MG63 (cell line): ENCODE measurements around the gene ITGAV. TPM values are rescaled to one million over a fixed set of nuclear protein-coding genes. Genes with fewer than 3 reads are reported as not detected.

ENCODE experiments used
- DNase-seq: peaks from one replicate; pipeline ENCODE4 v3.0.0-alpha.2; 2020
- H3K27me3 ChIP-seq: fragments of 250-450 bp; sonication (Bioruptor Pico); 2 replicates; pipeline ENCODE4 v1.5.1; 2020; ENCODE audit warnings: mild to moderate bottlenecking, moderate library complexity
- H3K36me3 ChIP-seq: fragments of 250-450 bp; sonication (Bioruptor Pico); 2 replicates; pipeline ENCODE4 v1.5.1; 2020; ENCODE audit warnings: mild to moderate bottlenecking, moderate library complexity
- H3K4me3 ChIP-seq: fragments of 250-450 bp; sonication (Bioruptor Pico); 2 replicates; pipeline ENCODE4 v1.5.1; 2020; ENCODE audit warnings: mild to moderate bottlenecking, moderate library complexity
- H3K9me3 ChIP-seq: fragments of 250-450 bp; sonication (Bioruptor Pico); 2 replicates; pipeline ENCODE4 v1.5.1; 2020; ENCODE audit warnings: mild to moderate bottlenecking, moderate library complexity
- total RNA-seq: library from RNA; depleted of rRNA; stranded (reverse); fragments of >200 nt; shearing (Covaris generic); gene quantifications from 2 replicates; pipeline ENCODE4 v1.2.3, GENCODE V29; 2014; ENCODE audit warnings: low replicate concordance; rRNA removed

Gene ITGAV
- total RNA-seq, 1 experiment from 2014 or later = 41.3 TPM

DNA sequence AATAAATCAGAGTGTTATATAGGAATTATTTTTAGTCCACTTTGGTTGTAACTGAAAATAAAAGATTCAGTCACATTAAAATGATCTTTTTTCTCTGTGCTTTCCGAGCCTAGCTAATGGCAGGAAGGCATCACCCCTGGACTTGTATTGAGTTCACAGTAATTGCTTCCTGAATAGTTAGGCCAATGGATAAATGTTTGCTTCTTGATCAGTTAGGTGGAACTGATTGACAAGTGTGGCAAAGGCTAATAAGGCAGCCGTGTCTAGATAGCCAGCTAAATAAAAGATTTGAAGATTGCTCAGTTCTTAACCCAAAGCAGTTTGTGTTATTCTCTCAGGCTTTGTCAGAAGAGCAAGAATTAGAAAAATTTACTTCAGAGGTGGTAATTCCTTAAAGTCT is 124.8 kb downstream of the ITGAV start:
- no peak for DNase-seq
- H3K27me3 ChIP-seq = no peaks in the 10 kb centered on the region
- H3K9me3 ChIP-seq = no peaks in the 10 kb centered on the region
- no peaks in the 10 kb centered on the region for H3K36me3 ChIP-seq
- H3K4me3 ChIP-seq = no peak overlapping the region

DNA sequence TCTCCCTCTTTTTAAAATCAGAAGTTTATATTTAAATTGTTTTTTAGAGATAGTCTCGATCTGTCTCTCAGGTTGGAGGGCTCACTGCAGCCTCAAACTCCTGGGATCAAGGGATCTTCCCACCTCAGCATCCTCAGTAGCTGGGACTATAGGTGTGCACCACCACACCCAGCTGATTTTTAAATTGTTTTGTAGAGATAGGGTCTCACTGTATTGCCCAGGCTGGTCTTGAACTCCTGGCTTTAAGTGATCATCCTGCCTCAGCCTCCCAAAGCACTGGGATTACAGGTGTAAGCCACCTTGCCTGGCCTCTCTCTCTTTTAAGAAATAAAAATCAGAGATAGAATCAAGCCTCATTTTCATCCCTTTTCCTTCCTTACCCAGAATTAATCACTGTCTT is 126.1 kb downstream of the ITGAV start:
- no peaks in the 10 kb centered on the region for H3K9me3 ChIP-seq
- no peak for DNase-seq
- no peak overlapping the region for H3K4me3 ChIP-seq

DNA sequence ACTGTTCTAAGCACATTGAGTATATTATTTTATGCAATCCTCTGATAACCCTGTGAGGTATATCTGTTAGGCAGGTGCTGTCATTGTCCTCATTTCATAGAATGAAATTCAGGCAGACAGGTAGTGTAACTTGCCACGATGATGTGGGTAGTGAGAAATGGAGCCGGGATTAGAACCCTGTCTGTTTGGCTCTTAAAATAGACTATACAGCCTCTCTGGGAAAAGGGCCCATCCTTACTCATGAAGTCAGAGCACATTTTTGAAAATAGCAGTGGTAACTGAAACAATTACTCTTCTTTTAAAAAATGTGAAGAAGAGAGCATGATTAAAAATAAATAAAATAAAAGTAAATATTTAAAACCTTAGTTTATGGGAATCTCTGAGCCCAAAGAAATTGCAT is 127.0 kb downstream of the ITGAV start:
- DNase-seq = no peak
- Histone ChIP-seq H3K9me3 (no peaks in the 10 kb centered on the region), H3K4me3 (no peak overlapping the region), H3K36me3 (no peaks in the 10 kb centered on the region), H3K27me3 (no peaks in the 10 kb centered on the region)

More for the DNA sequence above, 126.1 kb downstream of the ITGAV start:
- Histone ChIP-seq H3K27me3 (no peaks in the 10 kb centered on the region), H3K36me3 (no peaks in the 10 kb centered on the region)

DNA sequence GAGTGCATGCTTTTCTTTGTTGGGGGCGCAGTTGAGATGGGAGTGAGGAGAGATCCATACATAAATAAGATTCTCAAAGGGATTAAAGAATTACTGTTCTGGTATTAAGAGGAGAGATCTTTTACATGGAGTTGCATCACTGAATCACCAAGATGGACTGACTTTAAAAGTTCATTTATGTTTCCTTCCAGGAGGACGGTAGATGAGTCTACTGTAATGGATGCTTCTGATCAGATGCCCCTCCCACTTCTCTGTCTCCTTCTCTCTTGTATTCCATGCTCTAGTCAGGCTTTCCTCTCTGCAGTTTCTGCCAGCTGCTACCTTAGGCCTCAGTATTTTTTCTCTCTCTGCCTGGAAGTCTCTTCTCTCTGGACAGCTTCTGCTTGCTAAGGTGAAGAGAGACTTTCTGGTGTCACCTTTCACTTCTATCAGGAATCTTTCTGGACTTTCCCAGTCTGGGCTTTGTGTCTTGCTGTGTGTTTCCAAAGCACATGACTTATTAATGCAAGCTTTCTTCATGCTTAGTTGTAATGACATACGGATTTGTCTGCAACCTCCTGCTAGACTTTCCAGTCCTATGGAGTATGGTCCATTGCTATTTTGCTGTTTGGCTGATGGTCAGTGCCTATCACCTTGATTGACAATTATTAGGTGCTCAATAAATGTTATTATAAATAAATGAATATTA is 127.6 kb downstream of the ITGAV start:
- Histone ChIP-seq H3K9me3 (no peaks in the 10 kb centered on the region), H3K27me3 (no peaks in the 10 kb centered on the region), H3K4me3 (no peak overlapping the region), H3K36me3 (no peaks in the 10 kb centered on the region)
- DNase-seq = no peak

DNA sequence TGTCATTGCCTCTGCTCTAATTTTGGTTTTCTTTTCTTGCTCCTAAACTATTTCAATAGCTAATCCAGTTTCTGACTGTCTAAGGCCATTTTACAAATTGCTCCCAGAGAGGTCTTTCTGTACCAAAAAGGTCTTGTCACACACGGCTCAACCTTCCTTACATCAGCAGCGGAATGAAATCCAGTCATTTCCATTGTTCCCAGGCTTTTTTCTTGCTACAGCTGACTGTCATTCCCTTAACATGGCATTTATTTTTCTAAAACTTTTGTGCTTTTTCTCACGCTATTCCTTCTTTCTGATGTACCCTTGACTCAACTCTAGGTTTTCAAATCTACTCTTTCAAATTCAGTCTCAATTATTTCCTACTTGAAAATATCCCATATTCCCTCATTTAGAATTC is 128.3 kb downstream of the ITGAV start:
- no peaks in the 10 kb centered on the region for H3K9me3 ChIP-seq
- DNase-seq = no peak
- no peaks in the 10 kb centered on the region for H3K27me3 ChIP-seq
- no peaks in the 10 kb centered on the region for H3K36me3 ChIP-seq
- no peak overlapping the region for H3K4me3 ChIP-seq

DNA sequence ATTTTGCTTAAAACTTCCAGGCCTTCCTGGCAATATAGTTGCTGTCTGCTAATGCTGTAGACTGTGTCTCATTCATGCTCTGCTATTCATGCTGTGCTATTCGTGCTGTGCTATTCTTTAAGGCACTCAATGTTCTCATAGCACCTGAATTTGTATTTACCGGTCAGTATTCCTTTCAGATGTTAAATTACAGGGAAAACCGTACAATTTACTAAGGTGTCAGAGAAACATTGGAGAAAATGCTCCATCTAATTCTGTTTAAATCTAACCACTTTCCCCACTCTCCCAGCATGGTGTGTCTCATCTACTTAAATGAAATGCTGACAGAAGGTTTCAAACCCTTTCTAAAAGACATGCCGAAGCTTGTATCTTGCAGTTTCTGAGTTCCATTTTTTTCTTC is 129.0 kb downstream of the ITGAV start:
- Histone ChIP-seq H3K36me3 (no peaks in the 10 kb centered on the region), H3K4me3 (no peak overlapping the region), H3K9me3 (no peaks in the 10 kb centered on the region), H3K27me3 (no peaks in the 10 kb centered on the region)
- DNase-seq = no peak

DNA sequence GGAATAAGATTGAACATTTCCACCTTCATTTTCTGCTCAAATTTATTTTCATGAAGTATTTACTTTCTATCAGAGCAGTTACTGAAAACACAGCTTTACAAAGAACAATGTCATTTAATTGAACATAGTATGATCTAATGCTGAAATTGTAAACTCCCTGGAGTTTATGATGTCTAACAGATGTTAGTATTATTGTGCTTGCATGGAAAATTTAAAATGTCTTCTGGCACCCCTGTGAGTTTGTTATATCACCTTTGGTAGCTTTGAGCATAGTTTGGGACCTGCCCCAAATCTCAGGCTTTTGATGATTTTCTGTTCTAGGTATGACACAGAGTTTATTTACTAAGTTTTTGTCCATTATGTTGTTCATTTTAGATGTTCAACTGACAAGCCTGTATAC is 132.1 kb downstream of the ITGAV start:
- no peak for DNase-seq
- Histone ChIP-seq H3K4me3 (no peak overlapping the region), H3K9me3 (no peaks in the 10 kb centered on the region), H3K36me3 (no peaks in the 10 kb centered on the region), H3K27me3 (no peaks in the 10 kb centered on the region)

DNA sequence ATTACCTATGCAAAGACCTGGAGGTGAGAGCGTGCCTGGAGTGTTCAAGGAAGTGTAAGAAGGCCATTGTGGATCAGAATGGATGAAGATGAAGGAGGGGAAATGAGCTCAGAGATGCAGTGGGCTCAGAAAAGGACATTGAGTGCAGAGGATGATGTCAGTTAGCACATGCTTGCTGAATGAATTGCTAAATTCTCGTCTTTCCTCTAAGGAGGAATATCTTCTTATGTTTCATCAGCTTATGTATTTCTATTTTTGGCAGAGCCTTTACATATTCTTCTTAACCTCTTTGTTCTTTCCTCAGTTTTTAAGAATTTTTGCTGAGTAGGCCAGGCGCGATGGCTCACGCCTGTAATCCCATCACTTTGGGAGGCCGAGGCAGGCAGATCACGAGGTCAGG is 134.9 kb downstream of the ITGAV start:
- DNase-seq = no peak
- H3K4me3 ChIP-seq = no peak overlapping the region
- no peaks in the 10 kb centered on the region for H3K9me3 ChIP-seq
- no peaks in the 10 kb centered on the region for H3K36me3 ChIP-seq
- no peaks in the 10 kb centered on the region for H3K27me3 ChIP-seq

DNA sequence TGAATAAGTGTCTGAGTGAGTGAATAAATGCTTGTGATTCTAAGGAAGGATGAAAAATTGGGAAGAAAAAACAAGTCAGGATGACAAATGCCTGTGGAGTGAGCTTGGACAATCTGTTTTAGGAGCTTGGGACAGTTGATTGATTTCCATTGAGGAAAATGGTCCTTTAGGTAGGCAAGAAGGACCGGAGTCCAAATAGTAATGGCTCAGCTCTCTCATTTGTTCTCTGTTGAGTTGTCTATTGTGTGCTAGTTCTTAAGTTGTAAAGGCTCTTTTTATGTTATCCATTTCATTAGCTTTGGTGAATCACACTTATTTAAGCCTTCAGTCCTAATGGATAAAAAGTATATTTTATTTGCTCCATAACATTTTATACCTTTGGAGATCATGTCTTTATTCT is 135.9 kb downstream of the ITGAV start:
- H3K9me3 ChIP-seq = no peaks in the 10 kb centered on the region
- H3K4me3 ChIP-seq = no peak overlapping the region
- no peaks in the 10 kb centered on the region for H3K27me3 ChIP-seq
- H3K36me3 ChIP-seq = no peaks in the 10 kb centered on the region
- DNase-seq = no peak

DNA sequence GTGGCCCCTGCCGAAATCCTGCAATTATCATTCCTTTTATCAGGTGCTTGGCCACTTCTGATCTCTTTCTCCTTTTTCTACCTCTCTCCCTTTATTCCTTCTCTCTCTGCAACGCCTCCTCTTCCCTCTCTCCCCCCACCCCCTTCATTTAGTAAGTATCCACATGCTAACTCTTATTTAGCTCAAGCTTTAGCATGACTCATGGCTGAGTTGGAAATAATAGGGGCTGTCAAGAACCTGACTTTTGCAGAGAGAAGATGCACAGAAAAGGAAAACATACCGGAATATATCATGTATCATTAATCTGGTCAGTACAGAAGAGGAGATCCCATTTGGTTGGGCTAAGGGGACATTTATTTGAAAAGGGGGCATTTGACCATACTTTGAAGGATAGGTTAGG is 137.1 kb downstream of the ITGAV start:
- no peak for DNase-seq
- Histone ChIP-seq H3K27me3 (no peaks in the 10 kb centered on the region), H3K36me3 (no peaks in the 10 kb centered on the region), H3K9me3 (no peaks in the 10 kb centered on the region), H3K4me3 (no peak overlapping the region)

DNA sequence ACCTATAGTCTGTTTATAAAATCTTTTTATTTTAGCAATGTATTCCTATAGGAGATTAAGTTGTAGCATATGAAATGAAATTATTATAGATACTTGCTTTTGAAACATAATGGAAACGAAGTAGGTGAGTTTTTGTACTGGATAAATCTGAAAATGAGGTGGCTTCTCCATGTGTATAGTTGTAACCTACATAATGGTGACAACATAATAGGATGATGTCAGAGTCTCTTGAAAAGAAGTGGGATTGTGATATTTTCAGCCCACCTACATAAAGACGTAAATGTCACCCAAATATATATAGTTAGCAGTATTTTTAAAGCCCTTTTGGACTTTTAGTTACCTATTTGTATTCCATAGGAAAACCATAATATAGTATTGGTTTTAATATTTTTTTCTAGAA is 138.8 kb downstream of the ITGAV start:
- Histone ChIP-seq H3K36me3 (no peaks in the 10 kb centered on the region), H3K4me3 (no peak overlapping the region), H3K27me3 (no peaks in the 10 kb centered on the region), H3K9me3 (peaks cover 1% of the 10 kb centered on the region; the same call in 1 of the 2 replicates)
- no peak for DNase-seq

Other genes with a start within 250 kb of the ITGAV start
- 82.9 and 109 TPM in 2 replicates for gene ZC3H15, start 103.8 kb upstream of the ITGAV start, total RNA-seq
- gene FAM171B, start 104.0 kb downstream of the ITGAV start, total RNA-seq = 3.2 and 6.0 TPM in 2 replicates